Heart right ventricle (tissue), 16 donors: ENCODE measurements around the gene SLC2A1. TPM values are rescaled to one million over a fixed set of nuclear protein-coding genes. Genes with fewer than 3 reads are reported as not detected.

Experiments
- ATAC-seq, 8 donors: fragments of 200-7000 bp; cut with Tn5 transposase; one replicate each; pipeline ENCODE4 v1.9.1; 2020; ENCODE audit warnings: mild to moderate bottlenecking in 8 of 8, moderate library complexity in 8 of 8, moderate number of reproducible peaks in 1 of 8
- DNase-seq, 2 donors: peaks; one replicate each; pipeline ENCODE4 v3.0.0-alpha.2; 2020
- H3K27ac ChIP-seq, 10 donors: fragments of 200-600 bp; sonication (generic) in 2 of 10; one replicate each; pipeline versions ENCODE4 v1.5.0 to v1.8.0; 2020 to 2022; ENCODE audit warnings: mild to moderate bottlenecking in 3 of 10
- H3K27me3 ChIP-seq, 7 donors: fragments of 200-600 bp; one replicate each; pipeline ENCODE4 v1.8.0; 2021 to 2022; ENCODE audit warnings: mild to moderate bottlenecking in 2 of 7
- H3K36me3 ChIP-seq, 9 donors: fragments of 200-600 bp; sonication (generic) in 1 of 9; one replicate each; pipeline versions ENCODE4 v1.5.0 to v1.8.0; 2020 to 2022; ENCODE audit warnings: mild to moderate bottlenecking in 2 of 9
- H3K4me1 ChIP-seq, 9 donors: fragments of 200-600 bp; sonication (generic) in 1 of 9; one replicate each; pipeline versions ENCODE4 v1.5.0 to v1.8.0; 2020 to 2022; ENCODE audit warnings: mild to moderate bottlenecking in 4 of 9
- H3K4me3 ChIP-seq, 10 donors: fragments of 200-600 bp; sonication (generic) in 2 of 10; one replicate each; pipeline versions ENCODE4 v1.5.0 to v1.8.0; 2020 to 2022; ENCODE audit warnings: mild to moderate bottlenecking in 7 of 10, moderate library complexity in 2 of 10
- H3K9me3 ChIP-seq, 11 donors: fragments of 200-600 bp in 10 of 11; sonication (generic) in 2 of 11; one replicate each; pipeline versions ENCODE4 v1.5.0 to v1.8.0; 2013 to 2022; ENCODE audit warnings: mild to moderate bottlenecking in 2 of 11, control low read depth in 1 of 11, moderate library complexity in 1 of 11
- WGBS, 2 donors: extraction: QIAGEN DNeasy Blood & Tissue Kit; methylation state at CpG; one replicate each; pipeline ENCODE4 v1.1.7; 2013; ENCODE audit warnings: inconsistent platforms in 1 of 2; 5-methylcytosine and 5-hydroxymethylcytosine counted together
- intact Hi-C, 10 donors: fragments of 100-400 bp; cut with DNase I; formaldehyde crosslinking; loops; one replicate each; pipeline versions ENCODE4 v1.11.1 to v1.14.2; 2022
- polyA plus RNA-seq, 2 donors: library from polyadenylated mRNA; stranded (reverse); fragments of 200-250 nt; gene quantifications; one replicate each; pipeline ENCODE4 v1.2.3, GENCODE V29; 2013
- total RNA-seq, 10 donors: library from RNA; stranded (reverse); fragmentation: NEBNext Ultra II Directional in 3 of 10; extraction: Animal tissue kit (Norgen Biotek cat#: 25700) in 3 of 10; gene quantifications; one replicate each; pipeline versions ENCODE4 v1.2.1 to v1.2.4, GENCODE V29; 2021 to 2023
- TF ChIP-seq, protein P1 (sequence below), 9 donors: fragments of 200-600 bp; sonication (generic) in 2 of 9; IDR thresholded peaks; one replicate each; pipeline versions ENCODE4 v1.5.0 to v1.8.0; 2021 to 2022; ENCODE audit warnings: antibody characterized with exemption in 9 of 9, mild to moderate bottlenecking in 5 of 9, moderate library complexity in 1 of 9
- donor health status: Arrhythmogenic right ventricular cardiomyopathy.
- donor health status: ischemic (EF 13 %, LVEDD 7.1; RV severe dilation, severe dysfunction).
- donor health status: healthy with polysubstance abuse.
- donor health status: DM: no; HTN: yes; CAD: no.
- donor health status: DM: no; HTN: no; CAD: no.
- donor health status: ischemic (EF 25% LVEDD 6.9; RV normal size, moderate dysfunction).
- donor health status: ischemic (EF 25% LVEDD 5.7; RV mildly dilated, moderate dysfunction).
- donor health status: healthy.
- donor health status: DM: yes; HTN: yes; CAD: no.
- donor health status: Ischemic cardiomyopathy.
- donor health status: ischemic (EF 35%, LVEDD 5.7; RV mildly dilated, moderate dysfunction).
- donor health status: nonischemic (EF 11% LVEDD 7.7; RV severe dilation, severe dysfunction).
- donor health status: DM: yes; HTN: yes; CAD: no.
- donor health status: PGD.
- donor health status: ischemic (EF 29% LVEDD 5.4; RV normal size, mild dysfunction).
- donor health status: nonischemic (EF 23%, LVEDD 6.1; RV moderate dilation, normal function).

The SLC2A1 gene
- total and polyA plus RNA-seq, 12 donors: 6.7 to 98.7 (median 28.9) TPM

DNA sequence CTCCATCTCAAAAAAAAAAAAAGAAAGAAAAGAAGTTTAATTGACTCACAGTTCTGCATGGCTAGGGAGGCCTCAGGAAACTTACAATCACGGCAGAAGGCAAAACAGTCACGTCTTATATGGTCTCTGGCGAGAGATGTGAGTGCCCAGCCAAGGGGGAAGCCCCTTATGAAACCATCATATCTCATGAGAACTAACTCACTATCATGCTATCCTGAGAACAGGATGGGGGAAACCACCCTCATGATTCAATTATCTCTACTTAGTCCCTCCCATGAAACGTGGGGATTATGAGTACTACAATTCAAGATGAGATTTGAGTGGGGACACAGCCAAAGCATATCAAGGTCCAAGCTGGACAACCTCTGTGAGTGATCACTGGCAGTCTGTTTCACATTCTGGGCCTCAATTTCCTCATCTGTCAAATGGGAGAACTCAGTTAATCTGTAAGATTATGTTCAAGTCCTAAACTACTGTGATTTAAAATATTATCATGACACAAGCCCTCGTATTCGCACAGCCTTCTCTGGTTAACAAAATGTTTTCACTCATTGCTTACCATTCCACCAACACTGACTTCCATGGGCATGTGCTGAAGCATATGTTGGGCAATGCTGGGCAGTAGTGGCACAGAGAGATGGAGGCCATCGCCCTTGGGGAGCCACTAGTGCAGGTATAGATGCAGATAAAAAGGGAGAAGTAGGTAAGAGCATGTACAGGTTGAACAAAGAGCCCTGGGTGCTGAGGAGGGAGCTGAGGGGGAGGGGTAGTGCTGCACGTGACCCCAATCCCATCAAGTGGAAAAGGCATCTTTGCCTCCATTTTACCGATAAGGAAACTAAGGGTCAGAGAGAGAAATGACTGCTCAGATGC is 46.2 kb upstream of the SLC2A1 start:
- peaks cover 0 to 3% (median 0%) of the 10 kb centered on the region in 9 donors for H3K4me1 ChIP-seq
- no peak overlapping the region for H3K27ac ChIP-seq
- no peak for DNase-seq
- H3K27me3 ChIP-seq: peaks cover 0 to 36% (median 25%) of the 10 kb centered on the region in 7 donors
- intact Hi-C loops: no loop called here
- no peak for ATAC-seq
- H3K4me3 ChIP-seq: no peak overlapping the region
- TF ChIP-seq, protein P1, sequence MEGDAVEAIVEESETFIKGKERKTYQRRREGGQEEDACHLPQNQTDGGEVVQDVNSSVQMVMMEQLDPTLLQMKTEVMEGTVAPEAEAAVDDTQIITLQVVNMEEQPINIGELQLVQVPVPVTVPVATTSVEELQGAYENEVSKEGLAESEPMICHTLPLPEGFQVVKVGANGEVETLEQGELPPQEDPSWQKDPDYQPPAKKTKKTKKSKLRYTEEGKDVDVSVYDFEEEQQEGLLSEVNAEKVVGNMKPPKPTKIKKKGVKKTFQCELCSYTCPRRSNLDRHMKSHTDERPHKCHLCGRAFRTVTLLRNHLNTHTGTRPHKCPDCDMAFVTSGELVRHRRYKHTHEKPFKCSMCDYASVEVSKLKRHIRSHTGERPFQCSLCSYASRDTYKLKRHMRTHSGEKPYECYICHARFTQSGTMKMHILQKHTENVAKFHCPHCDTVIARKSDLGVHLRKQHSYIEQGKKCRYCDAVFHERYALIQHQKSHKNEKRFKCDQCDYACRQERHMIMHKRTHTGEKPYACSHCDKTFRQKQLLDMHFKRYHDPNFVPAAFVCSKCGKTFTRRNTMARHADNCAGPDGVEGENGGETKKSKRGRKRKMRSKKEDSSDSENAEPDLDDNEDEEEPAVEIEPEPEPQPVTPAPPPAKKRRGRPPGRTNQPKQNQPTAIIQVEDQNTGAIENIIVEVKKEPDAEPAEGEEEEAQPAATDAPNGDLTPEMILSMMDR (IDR thresholded peaks at IDR 0.05): no peak
- no peaks in the 10 kb centered on the region for H3K9me3 ChIP-seq
- no peaks in the 10 kb centered on the region for H3K36me3 ChIP-seq
- WGBS, 2 donors: 80 to 87% methylated on average over 9 of the region's 9 CpGs

DNA sequence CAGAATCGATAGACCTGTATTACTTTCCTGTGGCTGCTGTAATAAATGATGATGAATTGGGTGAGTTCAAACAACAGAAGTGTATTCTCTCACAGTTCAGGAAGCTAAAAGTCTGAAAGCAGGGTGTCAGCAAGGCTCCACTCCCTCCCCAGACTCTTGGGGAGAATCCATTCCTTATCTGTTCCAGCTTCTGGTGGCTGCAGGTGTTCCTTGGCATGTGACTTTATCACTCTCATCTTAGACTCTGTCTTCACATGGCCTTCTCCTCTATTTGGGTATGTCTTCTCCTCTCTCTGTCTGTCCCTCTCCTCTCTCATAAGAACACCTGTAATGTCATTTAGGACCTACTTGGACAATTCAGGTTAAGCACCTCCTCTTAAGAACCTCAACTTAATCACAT is 44.1 kb upstream of the SLC2A1 start:
- DNase-seq: no peak
- no peak overlapping the region for H3K27ac ChIP-seq
- no peaks in the 10 kb centered on the region for H3K4me1 ChIP-seq
- TF ChIP-seq, protein P1 (IDR thresholded peaks at IDR 0.05): no peak
- no peaks in the 10 kb centered on the region for H3K36me3 ChIP-seq
- peaks cover 0 to 27% (median 19%) of the 10 kb centered on the region in 7 donors for H3K27me3 ChIP-seq
- WGBS, 2 donors: 71 to 85% methylated on average over 1 of the region's 1 CpG
- no peaks in the 10 kb centered on the region for H3K9me3 ChIP-seq
- intact Hi-C loops: no loop called here
- H3K4me3 ChIP-seq: no peak overlapping the region
- ATAC-seq: no peak

DNA sequence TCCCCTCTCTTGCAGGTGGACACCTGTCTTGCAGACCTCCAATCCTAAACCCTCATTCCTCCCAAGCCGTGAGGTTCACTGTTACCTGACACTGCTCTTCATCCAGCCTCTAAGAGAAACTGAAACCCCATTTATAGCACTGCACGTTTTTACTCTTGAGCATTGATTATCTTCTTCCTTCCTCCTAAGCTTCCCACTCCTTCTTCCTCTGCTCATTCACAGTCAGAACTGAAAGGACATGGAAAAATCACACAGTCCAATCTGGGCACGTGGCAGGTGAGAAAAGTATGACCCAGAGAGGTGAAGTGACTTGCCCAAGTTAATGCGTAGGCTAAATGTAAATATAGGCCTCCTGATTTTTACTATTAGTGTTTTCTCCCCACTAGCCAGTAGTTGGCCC is 43.4 kb upstream of the SLC2A1 start:
- Histone ChIP-seq H3K27me3 (peaks cover 0 to 20% (median 13%) of the 10 kb centered on the region in 7 donors), H3K27ac (no peak overlapping the region), H3K4me1 (no peaks in the 10 kb centered on the region), H3K9me3 (no peaks in the 10 kb centered on the region), H3K36me3 (no peaks in the 10 kb centered on the region), H3K4me3 (no peak overlapping the region)
- DNase-seq (no peak), ATAC-seq (no peak)
- TF ChIP-seq, protein P1 (IDR thresholded peaks at IDR 0.05): no peak
- intact Hi-C loops: no loop called here
- 67 to 76% methylated on average over 4 of the region's 4 CpGs for WGBS, 2 donors

DNA sequence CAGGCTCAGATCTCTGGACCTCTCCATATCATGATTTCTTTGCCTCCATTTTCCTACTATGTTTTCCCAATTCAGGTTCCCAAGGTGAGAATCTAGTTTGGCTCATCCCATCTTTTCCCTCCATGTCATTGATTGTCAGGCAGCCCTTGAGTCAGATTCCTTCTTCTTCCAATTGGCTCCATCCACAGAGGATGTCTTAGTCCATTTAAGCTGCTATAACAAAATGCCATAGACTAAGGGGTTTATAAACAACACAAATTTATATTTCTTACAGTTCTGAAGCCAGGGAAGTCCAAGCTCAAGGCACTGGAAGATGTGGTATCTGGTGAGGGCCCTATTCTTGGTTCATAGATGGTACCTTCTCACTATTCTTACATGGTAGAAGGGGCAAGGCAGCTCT is 42.8 kb upstream of the SLC2A1 start:
- no peaks in the 10 kb centered on the region for H3K9me3 ChIP-seq
- no peaks in the 10 kb centered on the region for H3K36me3 ChIP-seq
- H3K4me1 ChIP-seq: no peaks in the 10 kb centered on the region
- ATAC-seq: no peak
- intact Hi-C loops: no loop called here
- DNase-seq: no peak
- TF ChIP-seq, protein P1 (IDR thresholded peaks at IDR 0.05): no peak
- no peak overlapping the region for H3K4me3 ChIP-seq
- H3K27ac ChIP-seq: no peak overlapping the region
- peaks cover 0 to 14% (median 6%) of the 10 kb centered on the region in 7 donors for H3K27me3 ChIP-seq
